SK-N-MC (cell line): ENCODE measurements around the gene ITGAD.

ENCODE experiments used
- DNase-seq: peaks from one replicate; pipeline ENCODE4 v3.0.0-alpha.2; 2011; ENCODE audit warnings: low read depth, low spot score
- H3K27ac ChIP-seq: fragments of 200-600 bp; sonication (generic); 2 replicates; pipeline ENCODE4 v1.5.1; 2016; ENCODE audit warnings: mixed run types
- H3K36me3 ChIP-seq: fragments of 200-600 bp; sonication (generic); 2 replicates; pipeline ENCODE4 v1.6.1; 2017; ENCODE audit warnings: antibody characterized with exemption, low read length, mixed read lengths; ENCODE audit not compliant: insufficient read depth
- H3K4me3 ChIP-seq: fragments of 200-600 bp; sonication (generic); 2 replicates; pipeline ENCODE4 v1.5.1; 2016
- H3K9ac ChIP-seq: fragments of 200-600 bp; sonication (generic); 2 replicates; pipeline ENCODE4 v1.8.0; 2017; ENCODE audit warnings: mixed run types, mixed read lengths; ENCODE audit not compliant: insufficient read length
- H3K9me3 ChIP-seq: fragments of 200-600 bp; sonication (generic); 2 replicates; pipeline ENCODE4 v1.6.1; 2017; ENCODE audit warnings: low read depth, mild to moderate bottlenecking, antibody characterized with exemption, low read length, moderate library complexity, mixed read lengths
- EZH2 ChIP-seq: fragments of 200-600 bp; sonication (generic); IDR thresholded peaks from one replicate; pipeline ENCODE4 v1.6.1; 2017; ENCODE audit warnings: antibody characterized with exemption
- FOXP2 ChIP-seq: optimal IDR thresholded peaks from 2 replicates; pipeline ENCODE3; 2011; ENCODE audit warnings: mild to moderate bottlenecking, moderate library complexity; ENCODE audit not compliant: insufficient read depth; ENCODE audit errors: extremely low read length, control extremely low read depth
- POLR2AphosphoS5 ChIP-seq: IDR thresholded peaks from 2 replicates; pipeline ENCODE4 v1.6.1; 2012; ENCODE audit warnings: mild to moderate bottlenecking, low read depth, low read length, borderline replicate concordance

The ITGAD gene

GRCh38 chr16:31417916-31418315 lies 24.8 kb downstream of the ITGAD start:
- H3K9ac ChIP-seq = no peak overlapping the region
- TF ChIP-seq FOXP2 (no peak), POLR2AphosphoS5 (no peak), EZH2 (no peak)
- H3K4me3 ChIP-seq = no peak overlapping the region
- H3K27ac ChIP-seq = no peak overlapping the region
- no peak for DNase-seq
- H3K9me3 ChIP-seq = no peaks in the 10 kb centered on the region
- H3K36me3 ChIP-seq = no peaks in the 10 kb centered on the region

GRCh38 chr16:31420037-31420436 lies 26.9 kb downstream of the ITGAD start:
- no peak overlapping the region for H3K27ac ChIP-seq
- H3K9ac ChIP-seq = no peak overlapping the region
- H3K36me3 ChIP-seq = no peaks in the 10 kb centered on the region
- no peaks in the 10 kb centered on the region for H3K9me3 ChIP-seq
- H3K4me3 ChIP-seq = no peak overlapping the region
- TF ChIP-seq POLR2AphosphoS5 = no peak
- no peak for TF ChIP-seq FOXP2
- TF ChIP-seq EZH2 = no peak
- DNase-seq = no peak

DNA sequence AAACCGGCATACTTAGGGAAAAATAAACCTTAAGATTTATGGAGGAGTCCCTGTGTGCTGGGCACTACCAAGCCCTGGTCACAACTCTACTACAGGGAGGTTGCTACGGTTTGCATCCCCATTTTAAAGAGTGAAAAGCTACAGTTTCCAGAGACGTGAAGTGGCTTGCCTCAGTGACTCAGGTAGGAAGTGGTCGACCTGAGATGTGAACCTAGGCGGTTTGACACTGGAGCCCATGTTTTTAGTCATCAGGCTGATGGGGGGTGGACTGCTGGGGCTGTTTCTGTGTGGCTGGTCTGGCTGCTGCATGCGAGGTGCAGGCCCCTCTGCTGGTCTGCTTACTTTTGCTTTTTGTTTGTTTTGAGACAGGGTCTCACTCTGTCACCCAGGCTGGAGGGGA lies 28.5 kb downstream of the ITGAD start:
- no peak overlapping the region for H3K27ac ChIP-seq
- TF ChIP-seq EZH2 (no peak), POLR2AphosphoS5 (no peak)
- no peak for DNase-seq
- H3K36me3 ChIP-seq = no peaks in the 10 kb centered on the region
- no peak overlapping the region for H3K9ac ChIP-seq
- H3K4me3 ChIP-seq = no peak overlapping the region
- no peaks in the 10 kb centered on the region for H3K9me3 ChIP-seq

DNA sequence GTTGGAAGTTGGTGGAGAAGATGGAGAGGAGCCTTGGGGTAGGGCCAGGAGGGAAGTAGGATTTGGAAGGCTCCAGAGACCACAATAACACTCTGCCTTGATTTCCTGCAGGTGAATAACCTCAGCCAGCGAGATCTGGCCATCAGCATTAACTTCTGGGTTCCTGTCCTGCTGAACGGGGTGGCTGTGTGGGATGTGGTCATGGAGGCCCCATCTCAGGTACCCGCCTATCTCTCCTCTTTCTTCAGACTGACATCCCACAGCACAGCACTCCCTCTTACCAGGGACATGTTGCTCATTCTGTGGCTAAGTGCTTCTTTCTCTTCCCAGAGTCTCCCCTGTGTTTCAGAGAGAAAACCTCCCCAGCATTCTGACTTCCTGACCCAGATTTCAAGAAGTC lies 30.1 kb downstream of the ITGAD start:
- no peak for DNase-seq
- Histone ChIP-seq H3K4me3 (no peak overlapping the region), H3K27ac (no peak overlapping the region), H3K9ac (no peak overlapping the region), H3K36me3 (no peaks in the 10 kb centered on the region), H3K9me3 (no peaks in the 10 kb centered on the region)
- TF ChIP-seq EZH2 (no peak), POLR2AphosphoS5 (no peak), FOXP2 (no peak)

DNA sequence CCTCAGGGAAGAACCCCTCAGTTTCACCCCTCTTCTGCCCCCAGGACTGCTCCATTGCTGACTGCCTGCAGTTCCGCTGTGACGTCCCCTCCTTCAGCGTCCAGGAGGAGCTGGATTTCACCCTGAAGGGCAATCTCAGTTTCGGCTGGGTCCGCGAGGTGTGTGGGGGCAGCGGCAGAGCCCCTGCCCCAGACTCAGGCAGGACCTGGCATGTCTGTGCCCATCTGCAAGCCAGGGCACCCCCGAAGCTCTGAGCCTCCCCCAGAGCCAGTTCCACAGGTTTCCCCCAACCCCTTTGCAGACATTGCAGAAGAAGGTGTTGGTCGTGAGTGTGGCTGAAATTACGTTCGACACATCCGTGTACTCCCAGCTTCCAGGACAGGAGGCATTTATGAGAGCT lies 30.7 kb downstream of the ITGAD start:
- no peaks in the 10 kb centered on the region for H3K9me3 ChIP-seq
- H3K9ac ChIP-seq = no peak overlapping the region
- TF ChIP-seq POLR2AphosphoS5 (no peak), EZH2 (no peak), FOXP2 (no peak)
- no peak overlapping the region for H3K27ac ChIP-seq
- H3K4me3 ChIP-seq = no peak overlapping the region
- no peaks in the 10 kb centered on the region for H3K36me3 ChIP-seq
- DNase-seq = no peak

- Histone ChIP-seq H3K9ac (no peak overlapping the region), H3K4me3 (no peak overlapping the region), H3K9me3 (no peaks in the 10 kb centered on the region), H3K36me3 (no peaks in the 10 kb centered on the region), H3K27ac (no peak overlapping the region)
- no peak for TF ChIP-seq FOXP2
- no peak for TF ChIP-seq EZH2
- no peak for TF ChIP-seq POLR2AphosphoS5
- DNase-seq = no peak
Measured at GRCh38 chr16:31427441-31428278, 34.5 kb downstream of the ITGAD start.

DNA sequence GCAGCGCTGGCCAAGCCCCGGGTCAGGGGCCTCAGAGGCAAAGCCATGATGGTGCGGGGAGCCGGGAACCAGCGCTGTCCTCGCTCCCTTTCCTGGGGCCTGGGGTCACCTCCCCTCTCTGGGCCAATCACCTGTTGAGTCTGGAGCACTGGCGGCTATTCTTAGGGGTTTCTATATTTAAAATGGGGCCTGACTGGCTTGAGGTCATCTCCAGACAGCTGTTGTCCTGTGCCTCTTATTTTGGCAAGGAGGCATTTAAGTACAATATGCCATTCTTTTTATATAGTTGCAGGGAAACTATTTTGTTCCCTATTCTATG lies 35.1 kb downstream of the ITGAD start, which contains the start of gene COX6A2:
Gene COX6A2 (minus strand): TSS at position 82 of the 319 bp plus-strand sequence. CDS start 35 bp downstream, at position 47.
- Histone ChIP-seq H3K4me3 (no peak within 1 kb of the TSS), H3K36me3 (no peaks in the 10 kb centered on the region), H3K9me3 (no peaks in the 10 kb centered on the region), H3K9ac (no peak within 1 kb of the TSS), H3K27ac (no peak within 1 kb of the TSS)
- DNase-seq = no peak
- TF ChIP-seq EZH2 = no peak
- no peak for TF ChIP-seq FOXP2
- TF ChIP-seq POLR2AphosphoS5 = no peak

GRCh38 chr16:31428638-31429247 lies 35.6 kb downstream of the ITGAD start:
- H3K27ac ChIP-seq = no peak overlapping the region
- no peaks in the 10 kb centered on the region for H3K9me3 ChIP-seq
- TF ChIP-seq POLR2AphosphoS5 (no peak), FOXP2 (no peak), EZH2 (no peak)
- no peaks in the 10 kb centered on the region for H3K36me3 ChIP-seq
- DNase-seq = no peak
- H3K9ac ChIP-seq = no peak overlapping the region
- no peak overlapping the region for H3K4me3 ChIP-seq

DNA sequence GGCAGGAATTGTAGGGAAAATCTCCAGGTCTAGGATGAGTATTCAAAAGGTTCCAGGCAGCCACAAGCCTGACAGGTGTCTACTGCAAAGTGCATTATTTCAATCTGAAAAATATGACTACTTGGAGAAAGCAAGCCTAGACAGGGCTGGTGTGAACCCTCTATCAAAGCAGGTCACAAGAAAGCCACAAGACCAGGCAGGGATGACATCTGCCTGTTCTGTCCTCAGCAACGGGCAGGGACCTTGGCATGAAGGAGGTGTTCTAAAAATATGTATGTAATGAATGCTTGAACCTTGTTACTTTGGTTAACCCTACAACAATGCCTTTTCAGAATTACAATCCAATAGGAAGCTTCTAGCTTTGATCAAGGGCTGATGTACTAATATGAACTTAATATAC lies 36.2 kb downstream of the ITGAD start:
- H3K9ac ChIP-seq = no peak overlapping the region
- TF ChIP-seq FOXP2 (no peak), EZH2 (no peak), POLR2AphosphoS5 (no peak)
- no peak overlapping the region for H3K27ac ChIP-seq
- DNase-seq = no peak
- H3K9me3 ChIP-seq = no peaks in the 10 kb centered on the region
- H3K36me3 ChIP-seq = no peaks in the 10 kb centered on the region
- no peak overlapping the region for H3K4me3 ChIP-seq
